Adrenal gland (tissue), 12 donors: ENCODE results near the gene KPNA3. TPM values are rescaled to one million over a fixed set of nuclear protein-coding genes. Genes with fewer than 3 reads are reported as not detected.
"Not testable (repeated sequence)": the region's sequence is repeated elsewhere in the genome, so short reads cannot be mapped to it uniquely, and the experiment has no call there.

Source experiments
- DNase-seq, 7 donors: peaks; one replicate each; pipeline ENCODE4 v3.0.0-alpha.2; 2019 to 2020
- H3K27ac ChIP-seq, 5 donors: fragments of 200-600 bp; sonication (generic) in 4 of 5; 1 replicate in 3 of 5; 2 replicates in 2 of 5; pipeline versions ENCODE4 v1.5.1 to v1.8.0; 2016 to 2020; ENCODE audit warnings: mild to moderate bottlenecking in 1 of 5
- H3K27me3 ChIP-seq: fragments of 200-600 bp; 2 replicates; pipeline ENCODE4 v1.8.0; 2021
- H3K36me3 ChIP-seq, 2 donors: fragments of 200-600 bp; replicated peaks in 1 of 2; 1 replicate in 1 of 2; 2 replicates in 1 of 2; pipeline versions ENCODE4 v1.5.1 to v1.8.0; 2018 to 2022
- H3K4me1 ChIP-seq, 2 donors: fragments of 200-600 bp; replicated peaks in 1 of 2; 1 replicate in 1 of 2; 2 replicates in 1 of 2; pipeline versions ENCODE4 v1.5.1 to v1.8.0; 2018 to 2021
- H3K4me3 ChIP-seq, 4 donors: fragments of 200-600 bp; sonication (generic) in 3 of 4; one replicate each; pipeline ENCODE4 v1.5.1; 2016 to 2018
- H3K9me3 ChIP-seq, 3 donors: fragments of 200-600 bp; sonication (generic) in 1 of 3; replicated peaks in 1 of 3; 1 replicate in 2 of 3; 2 replicates in 1 of 3; pipeline versions ENCODE4 v1.5.1 to v1.8.0; 2016 to 2021
- CTCF ChIP-seq, 6 experiments: fragments of 450-650 bp in 4 of 6; fragments of 200-600 bp in 2 of 6; sonication (generic) in 1 of 6; IDR thresholded peaks; 1 replicate in 5 of 6; 2 replicates in 1 of 6; pipeline versions ENCODE4 v1.5.1 to v1.8.0; 2016 to 2021; ENCODE audit warnings: antibody characterized with exemption in 6 of 6, mild to moderate bottlenecking in 2 of 6, moderate library complexity in 1 of 6
- POLR2A ChIP-seq, 2 donors: fragments of 450-650 bp; IDR thresholded peaks; one replicate each; pipeline ENCODE4 v1.6.1; 2017; ENCODE audit warnings: antibody characterized with exemption in 2 of 2, mild to moderate bottlenecking in 2 of 2, moderate library complexity in 1 of 2
- WGBS, 4 donors: extraction: QIAGEN DNeasy Blood & Tissue Kit in 2 of 4; methylation state at CpG; one replicate each; pipeline versions ENCODE4 v1.1.5 to v1.1.7; 2013 to 2017; 5-methylcytosine and 5-hydroxymethylcytosine counted together
- intact Hi-C, 2 donors: fragments of 100-400 bp; cut with DNase I; formaldehyde crosslinking; loops; one replicate each; pipeline versions ENCODE4 v1.14.1 to v1.15.0; 2022 to 2023
- polyA plus RNA-seq, 3 donors: library from polyadenylated mRNA; stranded (reverse); fragments of 200-250 nt in 2 of 3; fragments of 350-450 nt in 1 of 3; fragmentation: Illumina TruSeq in 1 of 3; extraction: RNeasy Lipid Tissue Mini Kit (QIAGEN cat#74804) in 1 of 3; gene quantifications; one replicate each; pipeline ENCODE4 v1.2.3, GENCODE V29; 2013 to 2014
- total RNA-seq, 9 donors: library from RNA; depleted of rRNA in 4 of 9; stranded (reverse); fragments of >200 nt in 4 of 9; fragments of 120-200 nt in 1 of 9; fragmentation: NEBNext Ultra II Directional in 1 of 9; extraction: Animal tissue kit (Norgen Biotek cat#: 25700) in 1 of 9; gene quantifications; one replicate each; pipeline versions ENCODE4 v1.1.0 to v1.2.4, GENCODE V29; 2013 to 2023
- donor health status: healthy with polysubstance abuse.
- donor health status: Bipolar disorder and iron deficiency.
- donor health status: DM: yes; HTN: yes; CAD: no.
- donor health status: DM: no; HTN: no; CAD: no.
- donor health status: DM: no; HTN: no; CAD: no.
- donor health status: DM: yes; HTN: yes; CAD: no.

KPNA3 gene
- total and polyA plus RNA-seq, 12 donors, result 8.6 to 43.8 (median 20.5) TPM

GRCh38 chr13:49827891-49828290, 35.4 kb upstream of the KPNA3 start:
- Histone ChIP-seq H3K27me3 (no peaks in the 10 kb centered on the region), H3K27ac (no peak overlapping the region), H3K36me3 (no peaks in the 10 kb centered on the region), H3K9me3 (no peaks in the 10 kb centered on the region), H3K4me3 (no peak overlapping the region), H3K4me1 (no peaks in the 10 kb centered on the region)
- 74 to 87% (median 81%) methylated on average over 3 of the region's 3 CpGs for WGBS, 4 donors
- no peak for TF ChIP-seq CTCF (IDR thresholded peaks at IDR 0.05)
- no peak for TF ChIP-seq POLR2A (IDR thresholded peaks at IDR 0.05)
- intact Hi-C loops, result no loop called here
- no peak for DNase-seq

- Histone ChIP-seq H3K4me1 (no peaks in the 10 kb centered on the region), H3K9me3 (no peaks in the 10 kb centered on the region), H3K27ac (no peak overlapping the region), H3K27me3 (no peaks in the 10 kb centered on the region), H3K4me3 (no peak overlapping the region), H3K36me3 (no peaks in the 10 kb centered on the region)
- TF ChIP-seq CTCF (IDR thresholded peaks at IDR 0.05) (no peak), POLR2A (IDR thresholded peaks at IDR 0.05) (no peak)
- intact Hi-C loops, result no loop called here
- no peak for DNase-seq
- 76 to 87% (median 78%) methylated on average over 2 of the region's 2 CpGs for WGBS, 4 donors
Measured at GRCh38 chr13:49827336-49827735, 34.9 kb upstream of the KPNA3 start.

- H3K4me1 ChIP-seq, result no peaks in the 10 kb centered on the region
- intact Hi-C loops, result no loop called here
- peak in 5 of 7 donors; percentile 11 to 41 (median 34) for DNase-seq
- 61 to 67% (median 67%) methylated on average over 5 of the region's 5 CpGs for WGBS, 4 donors
- no peaks in the 10 kb centered on the region for H3K27me3 ChIP-seq
- no peaks in the 10 kb centered on the region for H3K36me3 ChIP-seq
- H3K9me3 ChIP-seq, result no peaks in the 10 kb centered on the region
- no peak overlapping the region for H3K4me3 ChIP-seq
- no peak for TF ChIP-seq CTCF (IDR thresholded peaks at IDR 0.05)
- TF ChIP-seq POLR2A (IDR thresholded peaks at IDR 0.05), result no peak
- H3K27ac ChIP-seq, result no peak overlapping the region
Measured at GRCh38 chr13:49821216-49822009, 28.9 kb upstream of the KPNA3 start.

GRCh38 chr13:49820591-49821215, 28.2 kb upstream of the KPNA3 start:
- Histone ChIP-seq H3K27ac (no peak overlapping the region), H3K36me3 (no peaks in the 10 kb centered on the region), H3K4me1 (no peaks in the 10 kb centered on the region), H3K4me3 (no peak overlapping the region), H3K9me3 (no peaks in the 10 kb centered on the region), H3K27me3 (no peaks in the 10 kb centered on the region)
- DNase-seq, result no peak
- intact Hi-C loops, result no loop called here
- TF ChIP-seq CTCF (IDR thresholded peaks at IDR 0.05), result no peak
- TF ChIP-seq POLR2A (IDR thresholded peaks at IDR 0.05), result no peak
- 83 to 90% (median 89%) methylated on average over 2 of the region's 2 CpGs for WGBS, 4 donors

GRCh38 chr13:49816047-49816446, 23.6 kb upstream of the KPNA3 start:
- H3K27ac ChIP-seq, H3K27me3 ChIP-seq, DNase-seq, H3K9me3 ChIP-seq, H3K36me3 ChIP-seq, H3K4me3 ChIP-seq, intact Hi-C loops, H3K4me1 ChIP-seq: not testable (repeated sequence)
- 86 to 96% (median 93%) methylated on average over 4 of the region's 4 CpGs for WGBS, 4 donors
